ENCODE measurements around the gene HPSE2.

DNA sequence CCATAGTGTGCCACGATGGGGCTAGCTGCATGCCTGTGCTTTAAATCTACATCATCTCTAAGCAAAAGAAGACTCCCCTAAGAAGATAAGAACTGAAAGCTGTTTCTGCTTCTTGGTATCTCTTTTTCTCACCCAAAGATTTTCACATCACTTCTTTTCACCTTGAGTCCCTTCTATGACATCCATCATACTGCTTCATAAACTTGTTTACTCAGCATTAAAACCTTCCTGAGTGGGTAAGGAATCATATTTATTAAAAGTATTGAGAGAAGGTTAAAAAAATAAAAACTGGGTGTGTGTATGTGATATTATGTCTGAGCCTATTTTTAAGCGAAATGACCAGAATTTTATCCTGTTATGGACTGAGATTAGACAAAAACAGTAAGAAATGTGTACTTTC, 150.3 kb downstream of the HPSE2 start:
- TF ChIP-seq, protein P1, sequence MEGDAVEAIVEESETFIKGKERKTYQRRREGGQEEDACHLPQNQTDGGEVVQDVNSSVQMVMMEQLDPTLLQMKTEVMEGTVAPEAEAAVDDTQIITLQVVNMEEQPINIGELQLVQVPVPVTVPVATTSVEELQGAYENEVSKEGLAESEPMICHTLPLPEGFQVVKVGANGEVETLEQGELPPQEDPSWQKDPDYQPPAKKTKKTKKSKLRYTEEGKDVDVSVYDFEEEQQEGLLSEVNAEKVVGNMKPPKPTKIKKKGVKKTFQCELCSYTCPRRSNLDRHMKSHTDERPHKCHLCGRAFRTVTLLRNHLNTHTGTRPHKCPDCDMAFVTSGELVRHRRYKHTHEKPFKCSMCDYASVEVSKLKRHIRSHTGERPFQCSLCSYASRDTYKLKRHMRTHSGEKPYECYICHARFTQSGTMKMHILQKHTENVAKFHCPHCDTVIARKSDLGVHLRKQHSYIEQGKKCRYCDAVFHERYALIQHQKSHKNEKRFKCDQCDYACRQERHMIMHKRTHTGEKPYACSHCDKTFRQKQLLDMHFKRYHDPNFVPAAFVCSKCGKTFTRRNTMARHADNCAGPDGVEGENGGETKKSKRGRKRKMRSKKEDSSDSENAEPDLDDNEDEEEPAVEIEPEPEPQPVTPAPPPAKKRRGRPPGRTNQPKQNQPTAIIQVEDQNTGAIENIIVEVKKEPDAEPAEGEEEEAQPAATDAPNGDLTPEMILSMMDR (conservative IDR thresholded peaks at IDR 0.05), result no peak
- no peak for TF ChIP-seq EZH2 (IDR thresholded peaks at IDR 0.05; ENCODE audit: low read depth)

All from PC-9 (cell line).